HepG2 (cell line): ENCODE results near the gene CDCA5. TPM values are rescaled to one million over a fixed set of nuclear protein-coding genes. Genes with fewer than 3 reads are reported as not detected.

ENCODE experiments used
- ATAC-seq: fragments of 200-7000 bp; cut with Tn5 transposase; 3 replicates; pipeline ENCODE4 v1.9.1; 2020; ENCODE audit warnings: mild to moderate bottlenecking, moderate library complexity
- BruUV-seq: library from RNA; stranded (reverse); fragments of 400-500 nt; replicated peaks from 2 replicates; lab custom pipeline; 2021; lab: Mats Ljungman, UMichigan
- CTCF ChIA-PET: fragments of 300-600 bp; formaldehyde crosslinking; extraction: SDS; loops from one replicate; lab custom pipeline; 2021; ENCODE audit warnings: low total read pairs, inconsistent platforms, low intra/inter-chr PET ratio; lab: Yijun Ruan, JAX
- POLR2A ChIA-PET: fragments of 350-600 bp; sonication (Branson Sonifier 250); formaldehyde crosslinking; loops from one replicate; lab custom pipeline; 2020; ENCODE audit warnings: antibody characterized with exemption, inconsistent platforms; lab: Yijun Ruan, JAX
- DNase-seq: peaks from one replicate; pipeline ENCODE4 v3.0.0-alpha.2; 2015; ENCODE audit warnings: low spot score
- FAIRE-seq: peaks from 3 replicates; lab custom pipeline; 2011; peaks lifted over from hg19 to GRCh38; lab: Jason Lieb, UNC
- H2AFZ ChIP-seq: one replicate; pipeline ENCODE4 v1.6.1; 2011; ENCODE audit warnings: low read length, inconsistent platforms
- H3K27ac ChIP-seq: fragments of 300-600 bp; 3 replicates; pipeline ENCODE4 v1.8.0; 2011; ENCODE audit warnings: mixed run types, mild to moderate bottlenecking, mixed read lengths, low read length, inconsistent platforms; ENCODE audit not compliant: insufficient read depth; ENCODE audit errors: extremely low read length
- H3K27me3 ChIP-seq, 2 experiments: fragments of 200-600 bp in 1 of 2; 2 replicates in 1 of 2; 3 replicates in 1 of 2; pipeline versions ENCODE4 v1.6.0 to v1.8.0; 2011; ENCODE audit warnings: low read length in 2 of 2, mild to moderate bottlenecking in 2 of 2, moderate library complexity in 2 of 2, inconsistent platforms in 1 of 2; ENCODE audit not compliant: insufficient read depth in 2 of 2, control insufficient read depth in 1 of 2
- H3K36me3 ChIP-seq, 2 experiments: fragments of 200-600 bp in 1 of 2; replicated peaks in 1 of 2; 2 replicates in 1 of 2; 3 replicates in 1 of 2; pipeline versions ENCODE4 v1.5.1 to v1.8.0; 2011; ENCODE audit warnings: low read length in 2 of 2, inconsistent platforms in 1 of 2; ENCODE audit not compliant: insufficient read depth in 2 of 2, control insufficient read depth in 1 of 2
- H3K4me1 ChIP-seq: 2 replicates; pipeline ENCODE4 v1.5.1; 2012; ENCODE audit warnings: low read length, inconsistent platforms; ENCODE audit not compliant: insufficient read depth
- H3K4me2 ChIP-seq: 2 replicates; pipeline ENCODE4 v1.6.0; 2011; ENCODE audit warnings: low read depth, low read length, inconsistent platforms
- H3K4me3 ChIP-seq, 3 experiments: fragments of 200-600 bp in 1 of 3; sonication (generic), shearing (Covaris generic) in 1 of 3; replicated peaks in 1 of 3; 2 replicates each; pipeline ENCODE4 v1.5.1; 2011 to 2016; ENCODE audit warnings: low read length in 3 of 3, inconsistent platforms in 2 of 3, low read depth in 2 of 3, mild to moderate bottlenecking in 2 of 3, control low read depth in 1 of 3, mixed read lengths in 1 of 3; ENCODE audit not compliant: insufficient read depth in 1 of 3
- H3K79me2 ChIP-seq: one replicate; pipeline ENCODE4 v1.6.1; 2011; ENCODE audit warnings: low read length, inconsistent platforms; ENCODE audit not compliant: insufficient read depth
- H3K9ac ChIP-seq: 2 replicates; pipeline ENCODE4 v1.6.0; 2011; ENCODE audit warnings: mild to moderate bottlenecking, low read depth, low read length, inconsistent platforms; ENCODE audit not compliant: insufficient read depth
- H3K9me3 ChIP-seq: 2 replicates; pipeline ENCODE4 v1.5.1; 2012; ENCODE audit warnings: mild to moderate bottlenecking, low read length
- H4K20me1 ChIP-seq: 2 replicates; pipeline ENCODE4 v1.6.0; 2011; ENCODE audit warnings: inconsistent platforms, mild to moderate bottlenecking, low read length, moderate library complexity; ENCODE audit not compliant: insufficient read depth
- KLF12 ChIP-seq: sonication (generic); formaldehyde crosslinking; IDR thresholded peaks from 2 replicates; pipeline ENCODE4 v1.4.0; 2020; ENCODE audit warnings: missing genetic modification reagents, borderline replicate concordance
- REL ChIP-seq: sonication (generic); formaldehyde crosslinking; conservative IDR thresholded peaks from 2 replicates; pipeline ENCODE4 v1.8.0; 2022; ENCODE audit warnings: mild to moderate bottlenecking, missing genetic modification reagents, moderate library complexity
- RERE ChIP-seq: IDR thresholded peaks from 2 replicates; pipeline ENCODE4 v1.6.1; 2016; ENCODE audit warnings: low read depth, missing genetic modification reagents, missing compliant biosample characterization
- ZNF546 ChIP-seq: sonication (generic); formaldehyde crosslinking; conservative IDR thresholded peaks from 2 replicates; pipeline ENCODE4 v1.8.1; 2023; ENCODE audit warnings: mild to moderate bottlenecking, missing genetic modification reagents
- WGBS: methylation state at CpG from one replicate; pipeline ENCODE4 v1.1.6; 2017; ENCODE audit warnings: low lambda C conversion rate; 5-methylcytosine and 5-hydroxymethylcytosine counted together
- in situ Hi-C: cut with HindIII; loops from 2 replicates; pipeline ENCODE4 v1.10.0; 2017; ENCODE audit warnings: low pct_unique_long_range_greater_than_20kb; ENCODE audit not compliant: extremely low pct_ligation_motif_present
- intact Hi-C: fragments of 100-400 bp; cut with micrococcal nuclease; formaldehyde crosslinking; loops from one replicate; pipeline ENCODE4 v1.10.0; 2022; ENCODE audit not compliant: unreplicated experiment
- polyA plus RNA-seq, 8 experiments: library from polyadenylated mRNA; depleted of rRNA in 3 of 8; stranded (reverse) in 7 of 8; unstranded in 1 of 8; fragments of >200 nt; fragmentation: Illumina TruSeq in 4 of 8; extraction: Trizol in 4 of 8; gene quantifications; 2 replicates each; pipeline versions ENCODE4 v1.2.1 to v1.2.3, GENCODE V29; 2011 to 2016; ENCODE audit warnings: low read depth in 4 of 8, missing spikeins in 1 of 8, mixed read lengths in 1 of 8; ENCODE audit not compliant: insufficient read depth in 1 of 8
- total RNA-seq, 5 experiments: library from RNA; depleted of rRNA; stranded (reverse); fragments of >200 nt; fragmentation: Illumina TruSeq; extraction: Trizol; gene quantifications; 2 replicates each; pipeline ENCODE4 v1.2.3, GENCODE V29; 2016; ENCODE audit warnings: low read depth in 1 of 5

Gene CDCA5
- total and polyA plus RNA-seq, 2 of the 13 experiments (the other 11 are each of a cell fraction or from before 2014, with no cell fraction given) = 13.5 to 50.6 TPM

- no peaks in the 10 kb centered on the region for H3K9me3 ChIP-seq
- peak overlapping the region; percentile 93 for H3K27ac ChIP-seq
- H3K9ac ChIP-seq = peak overlapping the region; percentile 83
- in situ Hi-C loops = no loop called here
- no peaks in the 10 kb centered on the region; a peak in 1 of 5 replicates for H3K27me3 ChIP-seq
- peak overlapping the region; percentile 98 for H3K4me2 ChIP-seq
- H2AFZ ChIP-seq = no peak overlapping the region
- peaks cover 0 to 4% of the 10 kb centered on the region in 2 experiments; a peak in 1 of 5 replicates for H3K36me3 ChIP-seq
- peak overlapping the region; percentile 78 to 85 (median 83); a peak in 3 of 6 replicates for H3K4me3 ChIP-seq
- WGBS = 92% methylated on average over 22 of the region's 22 CpGs
- intact Hi-C loops = no loop called here
- ATAC-seq (no peak), DNase-seq (no peak)
- no TSS peak for BruUV-seq
- POLR2A ChIA-PET = interaction anchor here (1.5 to 8.1 kb wide), 8 partner anchors 17 to 86 kb away, joined by 4 to 86 read pairs (median 6); partner anchors contain the start of genes CAPN1, FAU, MRPL49 and TM7SF2
- peaks cover 5% of the 10 kb centered on the region for H3K79me2 ChIP-seq
- H3K4me1 ChIP-seq = peaks cover 50% of the 10 kb centered on the region
- no peaks in the 10 kb centered on the region for H4K20me1 ChIP-seq
- TF ChIP-seq REL (CRISPR knock-in tag) = no peak
- TF ChIP-seq RERE (CRISPR knock-in tag) = no peak
- TF ChIP-seq KLF12 (CRISPR knock-in tag) = no peak
- peak; percentile 28; the same call in 1 of the 2 replicates for TF ChIP-seq ZNF546 (CRISPR knock-in tag)
- TF ChIP-seq, all 625 proteins: peak for 1
- no peak for FAIRE-seq
- CTCF ChIA-PET = no interaction called here
Observed at GRCh38 chr11:65095427-65095826, 11.6 kb upstream of the CDCA5 start.
